ENCODE results near the gene FAHD2A.
"Not testable (repeated sequence)": the region's sequence is repeated elsewhere in the genome, so short reads cannot be mapped to it uniquely, and the experiment has no call there.

DNA sequence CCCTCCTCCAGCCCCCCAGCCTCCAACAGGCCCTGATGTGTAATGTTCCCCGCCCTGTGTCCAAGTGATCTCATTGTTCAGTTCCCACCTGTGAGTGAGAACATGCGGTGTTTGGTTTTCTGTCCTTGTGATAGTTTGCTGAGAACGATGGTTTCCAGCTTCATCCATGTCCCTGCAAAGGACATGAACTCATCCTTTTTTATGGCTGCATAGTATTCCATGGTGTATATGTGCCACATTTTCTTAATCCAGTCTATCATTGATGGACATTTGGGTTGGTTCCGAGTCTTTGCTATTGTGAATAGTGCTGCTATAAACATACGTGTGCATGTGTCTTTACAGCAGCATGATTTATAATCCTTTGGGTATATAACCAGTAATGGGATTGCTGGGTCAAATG is 47.0 kb upstream of the FAHD2A start:
- TF ChIP-seq, protein P1, sequence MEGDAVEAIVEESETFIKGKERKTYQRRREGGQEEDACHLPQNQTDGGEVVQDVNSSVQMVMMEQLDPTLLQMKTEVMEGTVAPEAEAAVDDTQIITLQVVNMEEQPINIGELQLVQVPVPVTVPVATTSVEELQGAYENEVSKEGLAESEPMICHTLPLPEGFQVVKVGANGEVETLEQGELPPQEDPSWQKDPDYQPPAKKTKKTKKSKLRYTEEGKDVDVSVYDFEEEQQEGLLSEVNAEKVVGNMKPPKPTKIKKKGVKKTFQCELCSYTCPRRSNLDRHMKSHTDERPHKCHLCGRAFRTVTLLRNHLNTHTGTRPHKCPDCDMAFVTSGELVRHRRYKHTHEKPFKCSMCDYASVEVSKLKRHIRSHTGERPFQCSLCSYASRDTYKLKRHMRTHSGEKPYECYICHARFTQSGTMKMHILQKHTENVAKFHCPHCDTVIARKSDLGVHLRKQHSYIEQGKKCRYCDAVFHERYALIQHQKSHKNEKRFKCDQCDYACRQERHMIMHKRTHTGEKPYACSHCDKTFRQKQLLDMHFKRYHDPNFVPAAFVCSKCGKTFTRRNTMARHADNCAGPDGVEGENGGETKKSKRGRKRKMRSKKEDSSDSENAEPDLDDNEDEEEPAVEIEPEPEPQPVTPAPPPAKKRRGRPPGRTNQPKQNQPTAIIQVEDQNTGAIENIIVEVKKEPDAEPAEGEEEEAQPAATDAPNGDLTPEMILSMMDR (conservative IDR thresholded peaks at IDR 0.05 in 1 of 2, IDR thresholded peaks at IDR 0.05 in 1 of 2; ENCODE audit: extremely low read depth in 1 of 2, insufficient read depth in 1 of 2, low read depth in 1 of 2, low read length in 2 of 2) = not testable (repeated sequence)
- TF ChIP-seq EZH2 (IDR thresholded peaks at IDR 0.05; ENCODE audit: borderline replicate concordance, low read length) = not testable (repeated sequence)
